HepG2 (cell line): Measurements from ENCODE around the gene LTC4S. TPM values are rescaled to one million over a fixed set of nuclear protein-coding genes. Genes with fewer than 3 reads are reported as not detected.

Source experiments
- ATAC-seq: fragments of 200-7000 bp; cut with Tn5 transposase; 3 replicates; pipeline ENCODE4 v1.9.1; 2020; ENCODE audit warnings: mild to moderate bottlenecking, moderate library complexity
- BruUV-seq: library from RNA; stranded (reverse); fragments of 400-500 nt; replicated peaks from 2 replicates; lab custom pipeline; 2021; lab: Mats Ljungman, UMichigan
- CTCF ChIA-PET: fragments of 300-600 bp; formaldehyde crosslinking; extraction: SDS; loops from one replicate; lab custom pipeline; 2021; ENCODE audit warnings: low total read pairs, inconsistent platforms, low intra/inter-chr PET ratio; lab: Yijun Ruan, JAX
- POLR2A ChIA-PET: fragments of 350-600 bp; sonication (Branson Sonifier 250); formaldehyde crosslinking; loops from one replicate; lab custom pipeline; 2020; ENCODE audit warnings: antibody characterized with exemption, inconsistent platforms; lab: Yijun Ruan, JAX
- DNase-seq: peaks from one replicate; pipeline ENCODE4 v3.0.0-alpha.2; 2015; ENCODE audit warnings: low spot score
- FAIRE-seq: peaks from 3 replicates; lab custom pipeline; 2011; peaks lifted over from hg19 to GRCh38; lab: Jason Lieb, UNC
- H2AFZ ChIP-seq: one replicate; pipeline ENCODE4 v1.6.1; 2011; ENCODE audit warnings: low read length, inconsistent platforms
- H3K27ac ChIP-seq: fragments of 300-600 bp; 3 replicates; pipeline ENCODE4 v1.8.0; 2011; ENCODE audit warnings: mixed run types, mild to moderate bottlenecking, mixed read lengths, low read length, inconsistent platforms; ENCODE audit not compliant: insufficient read depth; ENCODE audit errors: extremely low read length
- H3K27me3 ChIP-seq, 2 experiments: fragments of 200-600 bp in 1 of 2; 2 replicates in 1 of 2; 3 replicates in 1 of 2; pipeline versions ENCODE4 v1.6.0 to v1.8.0; 2011; ENCODE audit warnings: low read length in 2 of 2, mild to moderate bottlenecking in 2 of 2, moderate library complexity in 2 of 2, inconsistent platforms in 1 of 2; ENCODE audit not compliant: insufficient read depth in 2 of 2, control insufficient read depth in 1 of 2
- H3K36me3 ChIP-seq, 2 experiments: fragments of 200-600 bp in 1 of 2; replicated peaks in 1 of 2; 2 replicates in 1 of 2; 3 replicates in 1 of 2; pipeline versions ENCODE4 v1.5.1 to v1.8.0; 2011; ENCODE audit warnings: low read length in 2 of 2, inconsistent platforms in 1 of 2; ENCODE audit not compliant: insufficient read depth in 2 of 2, control insufficient read depth in 1 of 2
- H3K4me1 ChIP-seq: 2 replicates; pipeline ENCODE4 v1.5.1; 2012; ENCODE audit warnings: low read length, inconsistent platforms; ENCODE audit not compliant: insufficient read depth
- H3K4me2 ChIP-seq: 2 replicates; pipeline ENCODE4 v1.6.0; 2011; ENCODE audit warnings: low read depth, low read length, inconsistent platforms
- H3K4me3 ChIP-seq, 3 experiments: fragments of 200-600 bp in 1 of 3; sonication (generic), shearing (Covaris generic) in 1 of 3; replicated peaks in 1 of 3; 2 replicates each; pipeline ENCODE4 v1.5.1; 2011 to 2016; ENCODE audit warnings: low read length in 3 of 3, inconsistent platforms in 2 of 3, low read depth in 2 of 3, mild to moderate bottlenecking in 2 of 3, control low read depth in 1 of 3, mixed read lengths in 1 of 3; ENCODE audit not compliant: insufficient read depth in 1 of 3
- H3K79me2 ChIP-seq: one replicate; pipeline ENCODE4 v1.6.1; 2011; ENCODE audit warnings: low read length, inconsistent platforms; ENCODE audit not compliant: insufficient read depth
- H3K9ac ChIP-seq: 2 replicates; pipeline ENCODE4 v1.6.0; 2011; ENCODE audit warnings: mild to moderate bottlenecking, low read depth, low read length, inconsistent platforms; ENCODE audit not compliant: insufficient read depth
- H3K9me3 ChIP-seq: 2 replicates; pipeline ENCODE4 v1.5.1; 2012; ENCODE audit warnings: mild to moderate bottlenecking, low read length
- H4K20me1 ChIP-seq: 2 replicates; pipeline ENCODE4 v1.6.0; 2011; ENCODE audit warnings: inconsistent platforms, mild to moderate bottlenecking, low read length, moderate library complexity; ENCODE audit not compliant: insufficient read depth
- AGO2 ChIP-seq: fragments of 200-400 bp; formaldehyde crosslinking; optimal IDR thresholded peaks from 2 replicates; pipeline ENCODE3; 2017; ENCODE audit warnings: mild to moderate bottlenecking, low read depth, low read length, moderate library complexity
- FOXA1 ChIP-seq, 2 experiments: fragments of 450-650 bp in 1 of 2; sonication (generic) in 1 of 2; formaldehyde crosslinking in 1 of 2; IDR thresholded peaks; 2 replicates each; pipeline versions ENCODE4 v1.4.0 to v1.6.1; 2016 to 2020; ENCODE audit warnings: missing genetic modification reagents in 1 of 2
- RBFOX2 ChIP-seq: fragments of 200-400 bp; formaldehyde crosslinking; IDR thresholded peaks from 2 replicates; pipeline ENCODE4 v1.6.1; 2017; ENCODE audit warnings: low read depth, mild to moderate bottlenecking, low read length
- SMAD3 ChIP-seq: sonication (generic); formaldehyde crosslinking; IDR thresholded peaks from 2 replicates; pipeline ENCODE4 v1.4.0; 2020; ENCODE audit warnings: missing genetic modification reagents
- TAF1 ChIP-seq: sonication (generic); formaldehyde crosslinking; IDR thresholded peaks from 2 replicates; pipeline ENCODE4 v1.4.0; 2020; ENCODE audit warnings: missing genetic modification reagents
- TFDP2 ChIP-seq: sonication (generic); formaldehyde crosslinking; IDR thresholded peaks from 2 replicates; pipeline ENCODE4 v1.4.0; 2020; ENCODE audit warnings: missing genetic modification reagents
- ZBTB2 ChIP-seq: sonication (generic); formaldehyde crosslinking; IDR thresholded peaks from 2 replicates; pipeline ENCODE4 v1.8.0; 2022; ENCODE audit warnings: low read depth, missing genetic modification reagents
- ZMYM4 ChIP-seq: sonication (generic); formaldehyde crosslinking; IDR thresholded peaks from 2 replicates; pipeline ENCODE4 v1.8.1; 2023; ENCODE audit warnings: mild to moderate bottlenecking, missing genetic modification reagents
- ZNF362 ChIP-seq: sonication (generic); formaldehyde crosslinking; IDR thresholded peaks from 2 replicates; pipeline ENCODE4 v1.4.0; 2020; ENCODE audit warnings: missing genetic modification reagents, mild to moderate bottlenecking, borderline replicate concordance
- WGBS: methylation state at CpG from one replicate; pipeline ENCODE4 v1.1.6; 2017; ENCODE audit warnings: low lambda C conversion rate; 5-methylcytosine and 5-hydroxymethylcytosine counted together
- in situ Hi-C: cut with HindIII; loops from 2 replicates; pipeline ENCODE4 v1.10.0; 2017; ENCODE audit warnings: low pct_unique_long_range_greater_than_20kb; ENCODE audit not compliant: extremely low pct_ligation_motif_present
- intact Hi-C: fragments of 100-400 bp; cut with micrococcal nuclease; formaldehyde crosslinking; loops from one replicate; pipeline ENCODE4 v1.10.0; 2022; ENCODE audit not compliant: unreplicated experiment
- polyA plus RNA-seq, 8 experiments: library from polyadenylated mRNA; depleted of rRNA in 3 of 8; stranded (reverse) in 7 of 8; unstranded in 1 of 8; fragments of >200 nt; fragmentation: Illumina TruSeq in 4 of 8; extraction: Trizol in 4 of 8; gene quantifications; 2 replicates each; pipeline versions ENCODE4 v1.2.1 to v1.2.3, GENCODE V29; 2011 to 2016; ENCODE audit warnings: low read depth in 4 of 8, missing spikeins in 1 of 8, mixed read lengths in 1 of 8; ENCODE audit not compliant: insufficient read depth in 1 of 8
- total RNA-seq, 5 experiments: library from RNA; depleted of rRNA; stranded (reverse); fragments of >200 nt; fragmentation: Illumina TruSeq; extraction: Trizol; gene quantifications; 2 replicates each; pipeline ENCODE4 v1.2.3, GENCODE V29; 2016; ENCODE audit warnings: low read depth in 1 of 5

Gene LTC4S
- total and polyA plus RNA-seq, 2 of the 13 experiments (the other 11 are each of a cell fraction or from before 2014, with no cell fraction given) = 0.35 TPM; not detected in 1

GRCh38 chr5:179829732-179830435 is 36.1 kb downstream of the LTC4S start:
- no peaks in the 10 kb centered on the region for H3K9me3 ChIP-seq
- in situ Hi-C loops = no loop called here
- H3K79me2 ChIP-seq = peaks cover 10% of the 10 kb centered on the region
- peaks cover 31% of the 10 kb centered on the region for H4K20me1 ChIP-seq
- H2AFZ ChIP-seq = no peak overlapping the region
- H3K36me3 ChIP-seq = peaks cover 38 to 79% of the 10 kb centered on the region in 2 experiments
- ATAC-seq = no peak
- 91% methylated on average over 7 of the region's 7 CpGs for WGBS
- ChIA-PET POLR2A (interaction anchor here (1.0 to 2.0 kb wide), 3 partner anchors 8 to 28 kb away, joined by 5 to 7 read pairs (median 6); no protein-coding TSS in a partner anchor), CTCF (no interaction called here)
- H3K4me1 ChIP-seq = peaks cover 54% of the 10 kb centered on the region
- no peak overlapping the region for H3K4me3 ChIP-seq
- no peak for FAIRE-seq
- intact Hi-C loops = no loop called here
- no peak overlapping the region for H3K9ac ChIP-seq
- DNase-seq = no peak
- H3K27me3 ChIP-seq = no peaks in the 10 kb centered on the region
- TF ChIP-seq AGO2 (peak; percentile 29), ZMYM4 (CRISPR knock-in tag) (no peak), ZBTB2 (CRISPR knock-in tag) (no peak), FOXA1 (IDR thresholded peaks at IDR 0.05) (no peak), FOXA1 (CRISPR knock-in tag; IDR thresholded peaks at IDR 0.05) (peak; percentile 18; the same call in 1 of the 2 replicates), TFDP2 (CRISPR knock-in tag) (no peak), SMAD3 (CRISPR knock-in tag) (no peak), TAF1 (no peak), ZNF362 (CRISPR knock-in tag) (no peak), RBFOX2 (peak; percentile 76)
- TF ChIP-seq, all 625 proteins: peak for 3
- H3K27ac ChIP-seq = no peak overlapping the region
- no TSS peak for BruUV-seq
- H3K4me2 ChIP-seq = no peak overlapping the region
